Ovary (tissue), 3 donors: Measurements from ENCODE around the gene GNB1L.

Experiments
- EP300 ChIP-seq: sonication (generic); formaldehyde crosslinking; IDR thresholded peaks from one replicate; pipeline ENCODE4 v1.6.1; 2017; ENCODE audit warnings: antibody characterized with exemption
- POLR2A ChIP-seq: fragments of 450-650 bp; IDR thresholded peaks from one replicate; pipeline ENCODE4 v1.6.1; 2017; ENCODE audit warnings: antibody characterized with exemption, mild to moderate bottlenecking, moderate library complexity
- TF ChIP-seq, protein P1 (sequence below), 3 donors: fragments of 450-650 bp in 2 of 3; fragments of 200-600 bp in 1 of 3; IDR thresholded peaks; one replicate each; pipeline versions ENCODE4 v1.5.1 to v1.8.0; 2016 to 2022; ENCODE audit warnings: antibody characterized with exemption in 3 of 3, mild to moderate bottlenecking in 1 of 3
- donor health status: DM: no; HTN: no; CAD: no.

GRCh38 chr22:19744350-19745006 is 110.2 kb downstream of the GNB1L start:
- TF ChIP-seq, protein P1, sequence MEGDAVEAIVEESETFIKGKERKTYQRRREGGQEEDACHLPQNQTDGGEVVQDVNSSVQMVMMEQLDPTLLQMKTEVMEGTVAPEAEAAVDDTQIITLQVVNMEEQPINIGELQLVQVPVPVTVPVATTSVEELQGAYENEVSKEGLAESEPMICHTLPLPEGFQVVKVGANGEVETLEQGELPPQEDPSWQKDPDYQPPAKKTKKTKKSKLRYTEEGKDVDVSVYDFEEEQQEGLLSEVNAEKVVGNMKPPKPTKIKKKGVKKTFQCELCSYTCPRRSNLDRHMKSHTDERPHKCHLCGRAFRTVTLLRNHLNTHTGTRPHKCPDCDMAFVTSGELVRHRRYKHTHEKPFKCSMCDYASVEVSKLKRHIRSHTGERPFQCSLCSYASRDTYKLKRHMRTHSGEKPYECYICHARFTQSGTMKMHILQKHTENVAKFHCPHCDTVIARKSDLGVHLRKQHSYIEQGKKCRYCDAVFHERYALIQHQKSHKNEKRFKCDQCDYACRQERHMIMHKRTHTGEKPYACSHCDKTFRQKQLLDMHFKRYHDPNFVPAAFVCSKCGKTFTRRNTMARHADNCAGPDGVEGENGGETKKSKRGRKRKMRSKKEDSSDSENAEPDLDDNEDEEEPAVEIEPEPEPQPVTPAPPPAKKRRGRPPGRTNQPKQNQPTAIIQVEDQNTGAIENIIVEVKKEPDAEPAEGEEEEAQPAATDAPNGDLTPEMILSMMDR (IDR thresholded peaks at IDR 0.05): no peak
- TF ChIP-seq EP300: no peak
- TF ChIP-seq POLR2A: no peak
